ENCODE results near the gene SDR42E2.
"Not testable (repeated sequence)": the region's sequence is repeated elsewhere in the genome, so short reads cannot be mapped to it uniquely, and the experiment has no call there.

Gene SDR42E2

DNA sequence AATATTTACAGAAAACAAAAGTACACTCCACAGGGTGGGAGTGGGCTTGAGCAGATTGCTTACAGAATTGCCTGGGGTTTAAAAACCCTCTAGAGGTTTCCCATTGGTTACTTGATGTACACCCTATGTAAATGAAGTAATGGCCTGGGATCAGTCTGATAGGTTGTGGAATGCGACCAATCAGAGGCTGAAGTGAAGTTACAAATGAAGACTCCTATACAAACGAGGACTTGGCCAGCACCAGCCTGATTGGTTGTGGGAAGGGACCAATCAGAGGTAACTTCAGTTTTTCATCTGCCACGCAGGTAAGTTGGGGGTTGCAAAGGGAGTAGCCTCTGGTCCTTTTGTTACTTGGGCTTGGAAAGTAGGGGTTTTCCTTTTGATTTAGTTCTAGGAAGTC is 52.6 kb downstream of the SDR42E2 start:
- no peak for DNase-seq

DNA sequence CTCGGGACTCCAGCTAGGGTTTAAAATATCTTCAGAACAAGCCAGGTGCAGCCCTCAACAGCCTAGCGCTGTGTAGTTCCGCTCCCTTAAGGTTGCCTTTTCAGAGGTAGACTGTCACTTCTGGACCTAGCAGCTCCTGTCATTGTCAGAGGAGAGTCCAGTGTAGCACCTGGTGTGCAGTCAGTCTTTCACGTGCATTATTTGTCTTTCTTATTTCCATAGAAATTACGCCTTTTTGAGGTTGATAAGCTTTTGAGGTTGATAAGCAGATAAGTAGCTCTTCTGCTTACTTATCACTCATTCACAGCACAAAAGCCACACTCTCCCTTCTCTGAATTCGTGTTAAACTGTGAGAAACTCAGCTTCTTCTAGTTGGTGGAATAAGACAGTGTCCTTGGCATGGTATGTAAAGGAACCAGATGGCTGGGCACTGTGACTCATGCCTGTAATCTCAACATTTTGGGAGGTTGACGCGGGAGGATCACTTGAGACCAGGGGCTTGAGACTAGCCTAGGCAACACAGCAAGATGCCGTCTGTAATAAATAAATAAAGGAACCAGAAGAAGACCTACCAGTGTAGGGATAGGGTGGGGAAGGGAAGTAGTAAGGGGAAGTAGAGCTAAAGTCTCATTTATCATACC is 54.0 kb downstream of the SDR42E2 start:
- peak in 1 of 2 donors; percentile 92 for DNase-seq

GRCh38 chr16:22216832-22217225 is 54.5 kb downstream of the SDR42E2 start:
- not testable (repeated sequence) for DNase-seq

DNA sequence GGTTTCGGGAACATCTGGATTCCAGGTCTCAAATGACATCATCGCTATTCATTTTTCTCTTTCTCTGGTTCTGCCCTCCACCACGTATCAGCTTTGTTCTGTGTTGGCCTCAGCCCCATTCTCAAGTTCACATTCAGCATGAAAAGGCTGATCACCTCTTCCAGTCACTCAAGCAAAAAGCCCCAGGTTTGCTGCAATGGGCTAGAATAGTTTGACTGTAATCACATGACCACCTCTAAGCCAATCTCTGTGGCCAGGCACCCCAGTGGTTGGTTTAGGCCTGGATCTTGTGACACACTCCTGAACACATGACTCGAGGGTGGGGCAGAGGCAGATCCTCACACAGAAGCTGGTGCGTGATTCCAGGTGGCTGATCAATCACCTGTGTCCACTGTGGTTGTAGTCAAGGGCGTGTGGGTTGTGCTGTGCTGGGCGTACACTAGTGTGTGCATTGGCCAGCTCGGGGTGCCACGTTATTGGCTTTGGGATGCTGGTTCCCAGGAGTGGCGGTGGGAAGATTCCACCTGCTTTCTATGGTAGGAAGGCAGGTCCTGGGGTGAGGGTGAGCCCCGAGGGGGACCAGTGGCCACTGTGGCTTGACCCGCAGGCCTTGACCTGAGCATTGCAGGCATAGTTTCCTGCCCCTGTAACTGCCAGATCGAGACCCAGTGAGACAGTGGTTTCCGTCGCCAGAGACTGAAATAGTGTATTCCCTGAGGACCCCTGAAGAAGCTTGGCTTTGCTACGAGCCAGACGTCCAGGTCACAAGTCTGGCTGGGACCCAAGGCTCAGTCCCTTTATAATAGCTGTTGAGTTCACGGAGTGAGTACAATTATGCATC is 55.8 kb downstream of the SDR42E2 start:
- DNase-seq: no peak

DNA sequence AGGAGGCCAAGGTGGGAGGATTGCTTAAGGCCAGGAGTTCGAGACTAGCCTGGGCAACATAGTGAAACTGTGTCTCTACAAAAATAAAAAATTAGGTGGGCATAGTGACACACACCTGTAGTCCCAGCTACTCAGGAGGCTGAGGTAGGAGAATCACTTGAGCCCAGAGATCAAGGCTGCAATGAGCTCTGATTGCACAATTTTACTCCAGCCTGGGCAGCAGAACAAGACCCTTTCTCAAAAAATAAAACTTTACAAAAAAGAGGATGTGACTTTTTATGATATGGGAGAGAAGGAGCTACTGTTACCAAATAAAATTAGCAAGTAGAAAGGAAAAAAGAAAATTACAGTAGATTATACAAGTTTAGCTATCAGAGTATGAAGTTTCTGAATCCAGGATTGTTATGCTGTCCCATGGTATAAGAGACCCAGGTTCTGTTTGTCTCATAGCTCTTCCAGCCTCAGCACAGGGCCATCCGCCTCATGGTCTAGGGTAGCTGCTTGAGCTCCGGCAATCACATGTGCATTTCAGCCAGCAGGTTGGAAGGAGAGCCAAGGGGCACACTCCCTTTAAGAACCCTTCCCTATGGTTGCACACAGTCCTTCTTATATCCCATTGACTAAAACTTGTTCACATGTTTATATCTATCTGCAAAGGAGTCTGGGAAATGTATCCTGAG is 57.2 kb downstream of the SDR42E2 start:
- no peak for DNase-seq

DNA sequence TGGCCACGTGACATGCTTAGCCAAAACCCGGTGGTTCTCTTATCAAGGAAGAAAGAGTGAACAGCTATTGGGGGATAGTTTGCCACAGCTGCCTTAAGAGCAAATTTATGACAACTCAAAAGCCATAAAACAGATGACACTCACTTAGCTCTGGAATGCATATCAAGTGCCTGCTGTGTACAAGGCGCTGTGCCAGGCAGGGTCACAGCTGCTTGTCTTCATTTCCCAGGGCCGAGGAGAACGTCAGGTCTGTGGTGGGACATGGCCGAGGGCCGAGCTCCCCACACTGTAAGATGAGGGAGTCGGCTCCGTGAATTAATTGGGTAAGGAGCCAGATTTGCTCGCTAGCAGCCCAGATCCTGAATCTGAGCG is 57.7 kb downstream of the SDR42E2 start:
- DNase-seq: no peak

DNA sequence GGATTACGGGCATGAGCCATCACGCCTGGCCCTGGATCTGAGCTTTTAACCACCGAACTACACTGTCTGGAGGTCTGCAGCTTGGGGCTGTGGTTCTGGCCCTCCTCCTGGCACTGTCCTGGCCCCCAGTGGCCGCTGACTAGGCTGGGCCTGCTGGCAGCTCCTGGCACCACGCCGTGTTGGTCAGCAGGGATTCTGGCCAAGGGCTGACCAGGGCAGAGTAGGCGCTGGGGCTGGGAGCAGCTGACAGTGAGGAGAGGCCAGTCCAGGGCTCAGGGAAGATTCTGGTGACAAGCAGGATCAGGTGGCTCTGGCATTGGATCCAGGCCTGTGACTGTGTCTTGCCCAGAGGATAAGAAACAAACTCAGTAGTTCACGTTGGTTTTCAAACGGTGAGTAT is 58.4 kb downstream of the SDR42E2 start:
- no peak for DNase-seq

DNA sequence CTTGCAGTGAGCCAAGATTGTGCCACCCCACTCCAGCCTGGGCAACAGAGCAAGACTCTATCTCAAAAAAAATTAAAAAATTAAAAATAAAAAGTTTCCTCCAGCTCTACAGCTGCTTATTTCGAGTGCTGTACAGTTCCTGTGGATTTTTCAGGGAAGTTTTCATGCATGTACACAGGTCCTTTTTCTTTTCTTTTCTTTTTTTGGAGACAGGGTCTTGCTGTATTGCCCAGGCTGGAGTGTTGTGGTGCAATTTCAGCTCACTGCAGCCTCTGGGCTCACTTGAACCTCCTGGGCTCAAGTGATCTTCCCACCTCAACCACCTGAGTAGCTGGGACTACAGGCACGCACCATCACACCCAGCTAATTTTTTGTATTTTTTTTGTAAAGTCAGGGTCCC is 59.7 kb downstream of the SDR42E2 start:
- no peak for DNase-seq

- no peak for DNase-seq
Observed at GRCh38 chr16:22222998-22223397, 60.7 kb downstream of the SDR42E2 start.

GRCh38 chr16:22225060-22225459 is 62.8 kb downstream of the SDR42E2 start:
- DNase-seq: no peak

DNA sequence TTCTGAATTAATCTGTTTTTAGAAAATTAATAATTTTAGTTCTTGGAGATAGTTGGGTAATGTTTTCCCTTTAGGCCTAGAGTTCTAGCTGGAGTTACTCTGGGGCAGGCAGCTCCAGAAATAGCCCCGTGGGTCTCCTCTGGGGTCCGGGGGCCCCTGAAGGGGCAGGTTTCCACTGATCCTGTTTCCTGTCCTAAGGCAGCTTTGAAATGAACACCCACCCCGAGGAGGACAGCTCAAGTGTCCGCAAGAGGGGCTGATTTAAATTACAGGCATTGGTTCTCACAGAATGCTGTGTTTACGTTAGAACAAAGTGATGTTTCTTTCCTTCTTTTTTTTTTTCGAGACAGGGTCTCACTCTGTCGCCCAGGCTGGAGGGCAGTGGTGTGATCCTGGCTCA is 67.6 kb downstream of the SDR42E2 start:
- no peak for DNase-seq

DNA sequence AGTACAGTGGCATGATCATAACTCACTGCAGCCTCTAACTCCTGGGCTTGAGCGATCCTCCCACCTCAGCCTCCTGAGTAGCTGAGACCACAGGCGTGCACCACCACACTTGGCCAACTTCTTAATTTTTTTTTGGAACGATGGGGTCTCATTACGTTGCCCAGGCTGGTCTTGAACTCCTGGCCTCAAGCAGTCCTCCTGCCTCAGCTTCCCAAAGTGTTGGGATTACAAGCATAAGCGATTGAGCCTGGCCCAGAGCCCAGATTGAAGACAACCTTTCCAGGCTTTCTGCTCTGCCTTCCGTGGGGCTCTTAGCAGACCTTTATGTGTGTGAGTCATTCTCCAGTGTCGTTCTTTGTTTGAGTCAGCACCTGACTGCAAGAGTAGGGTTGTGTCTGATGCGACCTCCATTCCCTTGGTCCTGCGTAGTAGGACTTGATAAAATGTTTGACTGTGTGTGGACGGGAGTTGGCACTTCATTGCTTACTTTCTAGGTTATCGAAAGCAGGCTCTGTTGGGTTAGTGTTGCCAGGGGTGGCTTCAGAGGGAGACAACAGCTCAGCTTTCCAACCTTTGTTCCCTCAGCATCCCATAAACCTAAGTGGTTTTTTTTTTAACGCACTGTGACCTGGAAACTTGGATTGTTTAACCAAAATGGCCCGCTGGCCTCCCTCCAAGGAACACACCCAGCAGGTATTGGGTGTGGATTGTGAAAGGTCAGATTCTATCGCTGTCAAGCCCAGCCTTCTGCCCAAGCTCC is 70.2 kb downstream of the SDR42E2 start:
- no peak for DNase-seq

GRCh38 chr16:22233037-22233372 is 70.7 kb downstream of the SDR42E2 start:
- no peak for DNase-seq

DNA sequence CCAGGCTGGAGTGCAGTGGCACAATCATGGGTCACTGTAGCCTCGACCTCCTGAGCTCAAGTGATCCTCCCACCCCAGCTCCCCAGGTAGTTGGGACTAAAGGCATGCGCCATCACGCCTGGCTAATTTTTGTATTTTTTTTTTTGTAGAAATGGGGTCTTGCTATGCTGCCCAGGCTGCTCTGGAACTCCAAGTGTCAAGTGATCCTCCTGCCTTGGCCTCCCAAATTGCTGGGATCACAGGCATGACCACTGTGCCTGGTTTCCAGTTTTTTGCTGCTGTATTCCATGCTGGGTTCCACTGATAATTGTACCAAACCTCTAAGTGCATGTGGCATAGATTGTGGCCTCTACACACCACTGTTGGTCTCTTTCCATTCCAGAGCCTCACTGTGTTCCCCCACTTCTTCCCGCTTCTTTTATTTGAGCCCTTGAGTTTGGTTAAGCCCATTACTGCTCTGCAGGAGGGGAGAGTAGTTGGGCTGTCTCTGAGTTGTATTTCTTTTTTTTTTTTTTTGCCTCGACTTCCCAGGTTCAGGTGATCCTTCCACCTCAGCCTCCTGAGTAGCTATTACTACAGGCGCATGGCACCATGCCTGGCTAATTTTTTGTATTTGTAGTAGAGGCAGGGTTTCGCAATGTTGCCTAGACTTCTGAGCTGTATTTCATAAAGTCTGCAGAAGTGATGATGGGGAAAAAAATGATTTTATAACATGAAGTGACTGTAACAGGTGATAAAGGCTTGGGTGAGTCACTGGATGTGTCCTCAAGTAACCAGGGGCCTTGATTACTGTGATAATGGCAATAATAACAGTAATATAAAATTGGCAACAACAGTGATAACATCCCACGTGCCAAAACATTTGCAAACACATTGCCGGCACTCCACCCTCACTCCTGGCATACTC is 73.8 kb downstream of the SDR42E2 start:
- no peak for DNase-seq

DNA sequence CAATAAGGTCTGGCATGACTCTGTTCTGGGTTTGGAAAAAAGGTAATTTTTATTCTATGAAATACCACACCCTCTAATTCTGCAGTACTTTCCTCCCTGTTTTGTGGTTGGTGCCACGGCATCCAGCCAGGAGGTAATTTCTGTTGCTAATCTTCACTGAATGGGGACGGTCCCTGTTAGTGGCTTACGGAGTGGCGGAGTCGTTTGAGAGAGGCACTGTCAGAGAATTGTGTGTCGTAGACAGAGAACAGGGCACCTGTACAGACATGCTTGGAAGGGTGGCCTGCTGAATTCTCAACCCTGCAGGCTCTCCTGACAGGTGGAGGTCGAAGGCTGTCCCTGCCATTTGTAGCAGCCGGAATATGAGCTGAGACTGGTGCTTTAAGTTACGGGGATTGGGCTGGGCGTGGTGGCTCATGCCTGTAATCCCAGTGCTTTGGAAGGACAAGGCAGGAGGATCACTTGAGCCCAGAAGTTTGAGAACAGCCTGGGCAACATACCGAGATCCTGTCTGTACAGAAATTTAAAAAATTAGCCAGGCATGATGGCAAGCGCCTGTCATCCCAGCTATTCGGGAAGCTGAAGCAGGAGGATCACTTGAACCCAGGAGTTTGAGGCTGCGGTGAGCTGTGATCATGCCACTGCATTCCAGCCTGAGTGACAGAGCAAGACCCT is 77.0 kb downstream of the SDR42E2 start:
- DNase-seq: no peak

GRCh38 chr16:22240023-22240710 is 77.9 kb downstream of the SDR42E2 start:
- DNase-seq: no peak

All from bone marrow (tissue), 2 donors.